ENCODE results near the gene TBC1D8.
"Not testable (repeated sequence)": the region's sequence is repeated elsewhere in the genome, so short reads cannot be mapped to it uniquely, and the experiment has no call there.

The TBC1D8 gene

GRCh38 chr2:101151146-101151858 lies at the start of gene TBC1D8:
TBC1D8 (minus strand) TSS chr2:101151382; CDS start chr2:101151253, 129 bp downstream.
- Histone ChIP-seq H3K4me3 (peak within 1 kb of the TSS; percentile 53 to 87 (median 75)), H3K27ac (peak within 1 kb of the TSS; percentile 1 to 85 (median 76))

- no peak overlapping the region for H3K4me3 ChIP-seq
- H3K27ac ChIP-seq = peak overlapping the region in 1 of 21 experiments; percentile 35
These were observed 49.5 kb upstream of the TBC1D8 start for GRCh38 chr2:101200676-101201075.

GRCh38 chr2:101199251-101199791 lies 48.1 kb upstream of the TBC1D8 start:
- Histone ChIP-seq H3K4me3 (no peak overlapping the region), H3K27ac (no peak overlapping the region)

- Histone ChIP-seq H3K4me3 (no peak overlapping the region), H3K27ac (no peak overlapping the region)
These were observed 46.6 kb upstream of the TBC1D8 start for GRCh38 chr2:101197814-101198213.

GRCh38 chr2:101197215-101197745 lies 46.1 kb upstream of the TBC1D8 start:
- no peak overlapping the region for H3K4me3 ChIP-seq
- H3K27ac ChIP-seq = no peak overlapping the region

- Histone ChIP-seq H3K4me3 (no peak overlapping the region), H3K27ac (no peak overlapping the region)
These were observed 44.9 kb upstream of the TBC1D8 start for GRCh38 chr2:101195871-101196661.

GRCh38 chr2:101193033-101193626 lies 41.9 kb upstream of the TBC1D8 start:
- no peak overlapping the region for H3K27ac ChIP-seq
- no peak overlapping the region for H3K4me3 ChIP-seq

GRCh38 chr2:101190747-101191516 lies 39.8 kb upstream of the TBC1D8 start:
- Histone ChIP-seq H3K4me3 (no peak overlapping the region), H3K27ac (peak overlapping the region in 7 of 21 experiments; percentile 24 to 64 (median 34))

GRCh38 chr2:101188683-101189405 lies 37.7 kb upstream of the TBC1D8 start:
- Histone ChIP-seq H3K4me3 (no peak overlapping the region), H3K27ac (no peak overlapping the region)

- H3K4me3 ChIP-seq = no peak overlapping the region
- H3K27ac ChIP-seq = no peak overlapping the region
These were observed 35.9 kb upstream of the TBC1D8 start for GRCh38 chr2:101187131-101187530.

GRCh38 chr2:101185656-101186055 lies 34.5 kb upstream of the TBC1D8 start:
- H3K27ac ChIP-seq = peak overlapping the region in 1 of 21 experiments; percentile 20

GRCh38 chr2:101185085-101185484 lies 33.9 kb upstream of the TBC1D8 start:
- Histone ChIP-seq H3K27ac (peak overlapping the region in 1 of 21 experiments; percentile 20), H3K4me3 (no peak overlapping the region)

More at GRCh38 chr2:101185656-101186055, 34.5 kb upstream of the TBC1D8 start:
- H3K4me3 ChIP-seq = no peak overlapping the region

GRCh38 chr2:101179982-101180381 lies 28.8 kb upstream of the TBC1D8 start:
- no peak overlapping the region for H3K4me3 ChIP-seq
- H3K27ac ChIP-seq = peak overlapping the region in 1 of 21 experiments; percentile 54

GRCh38 chr2:101176803-101177202 lies 25.6 kb upstream of the TBC1D8 start:
- Histone ChIP-seq H3K27ac (no peak overlapping the region), H3K4me3 (no peak overlapping the region)

GRCh38 chr2:101175991-101176390 lies 24.8 kb upstream of the TBC1D8 start:
- no peak overlapping the region for H3K4me3 ChIP-seq
- H3K27ac ChIP-seq = no peak overlapping the region

- Histone ChIP-seq H3K27ac (peak overlapping the region in 3 of 21 experiments; percentile 29 to 54 (median 42)), H3K4me3 (no peak overlapping the region)
These were observed 22.6 kb upstream of the TBC1D8 start for GRCh38 chr2:101173707-101174295.

GRCh38 chr2:101169822-101170221 lies 18.6 kb upstream of the TBC1D8 start:
- not testable (repeated sequence) for H3K4me3 ChIP-seq, H3K27ac ChIP-seq

GRCh38 chr2:101168706-101169105 lies 17.5 kb upstream of the TBC1D8 start:
- no peak overlapping the region for H3K27ac ChIP-seq
- H3K4me3 ChIP-seq = no peak overlapping the region

Data from skin epidermis (tissue), 12 donors.